ENCODE data around the gene ZBTB24.

The ZBTB24 gene

GRCh38 chr6:109451376-109451775 is 31.6 kb downstream of the ZBTB24 start:
- DNase-seq (ENCODE audit: low read depth in 2 of 2) = no peak

DNA sequence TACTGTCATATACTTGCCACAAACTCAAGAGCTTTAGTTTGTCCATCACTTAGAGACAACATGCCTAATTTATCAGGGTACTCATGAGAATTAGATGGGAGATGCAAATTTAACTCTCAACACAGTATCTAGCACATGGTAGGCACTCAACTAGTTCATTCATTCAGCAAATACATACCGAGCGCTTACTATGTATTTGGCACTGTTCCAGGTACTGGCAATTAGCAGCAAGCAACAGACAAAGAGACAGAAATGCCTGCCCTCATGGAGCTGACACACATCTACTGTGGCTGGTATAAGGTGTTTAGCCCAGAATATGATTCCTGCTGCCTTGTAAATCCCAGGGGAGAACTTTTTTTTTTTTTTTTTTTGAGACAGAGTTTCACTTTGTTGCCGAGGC is 32.2 kb downstream of the ZBTB24 start:
- DNase-seq (ENCODE audit: low read depth in 2 of 2) = no peak

- no peak for DNase-seq (ENCODE audit: low read depth in 2 of 2)
Observed at GRCh38 chr6:109449795-109450673, 33.0 kb downstream of the ZBTB24 start.

- DNase-seq (ENCODE audit: low read depth in 2 of 2) = no peak
Observed at GRCh38 chr6:109449064-109449794, 33.8 kb downstream of the ZBTB24 start.

DNA sequence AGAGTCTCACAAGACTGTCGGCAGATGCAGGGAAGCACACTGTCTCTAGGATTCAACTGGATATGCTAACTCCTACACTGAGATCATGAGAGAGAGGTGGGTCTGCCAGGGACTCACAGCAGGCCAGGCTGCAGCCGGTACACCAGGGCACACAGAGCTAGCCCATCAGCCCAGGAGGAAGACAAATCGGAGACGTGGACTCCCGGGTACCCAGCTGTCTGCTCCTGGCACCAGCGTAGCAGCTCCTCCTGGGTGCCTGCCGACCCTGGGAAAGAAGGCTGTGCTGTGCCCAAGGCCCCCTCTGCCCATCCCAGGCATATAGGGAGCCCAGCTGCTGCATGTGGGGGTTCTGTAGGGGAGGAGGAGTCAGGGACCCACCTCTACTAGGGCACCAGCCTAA is 34.4 kb downstream of the ZBTB24 start:
- no peak for DNase-seq (ENCODE audit: low read depth in 2 of 2)

GRCh38 chr6:109447878-109448555 is 35.0 kb downstream of the ZBTB24 start:
- DNase-seq (ENCODE audit: low read depth in 2 of 2) = no peak

DNA sequence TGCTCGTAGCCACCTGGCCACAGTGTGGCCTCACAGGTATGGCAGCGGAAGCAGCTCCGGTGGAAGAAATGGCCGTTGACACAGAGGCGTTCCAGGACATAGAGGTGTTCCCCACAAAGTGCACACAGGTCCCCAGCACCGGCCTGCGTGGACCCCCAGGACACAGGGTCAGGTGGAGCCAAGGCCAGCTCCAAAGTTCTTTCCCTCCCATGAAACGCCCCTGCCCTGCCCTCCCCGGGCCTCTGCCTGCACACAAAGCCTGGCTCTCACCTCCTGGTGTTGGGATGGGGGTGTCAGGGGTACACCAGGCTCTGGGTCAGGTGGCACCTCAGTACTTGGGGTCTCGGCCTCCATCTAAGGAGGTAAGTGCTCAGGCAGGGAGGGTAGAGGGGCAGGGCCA is 35.9 kb downstream of the ZBTB24 start:
- no peak for DNase-seq (ENCODE audit: low read depth in 2 of 2)

DNA sequence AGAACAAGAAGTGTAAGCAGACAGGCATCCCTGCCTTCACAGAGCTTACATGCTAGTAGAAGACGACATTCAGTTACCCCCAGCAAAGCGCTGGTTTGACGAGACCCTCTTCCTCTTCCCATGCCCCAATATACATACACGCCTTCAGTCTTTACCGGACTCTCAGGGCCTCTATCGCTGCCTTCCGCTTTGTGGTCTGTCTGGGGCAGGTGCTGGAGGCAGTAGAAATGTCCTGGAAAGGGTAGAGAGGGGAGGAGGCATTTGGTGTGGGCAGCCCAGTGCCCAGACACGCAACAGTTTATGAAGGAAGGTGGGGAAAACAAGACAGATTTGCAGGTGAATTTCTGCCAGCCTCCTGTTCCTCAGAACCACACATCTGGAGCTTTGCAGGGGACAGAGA is 36.5 kb downstream of the ZBTB24 start:
- no peak for DNase-seq (ENCODE audit: low read depth in 2 of 2)

DNA sequence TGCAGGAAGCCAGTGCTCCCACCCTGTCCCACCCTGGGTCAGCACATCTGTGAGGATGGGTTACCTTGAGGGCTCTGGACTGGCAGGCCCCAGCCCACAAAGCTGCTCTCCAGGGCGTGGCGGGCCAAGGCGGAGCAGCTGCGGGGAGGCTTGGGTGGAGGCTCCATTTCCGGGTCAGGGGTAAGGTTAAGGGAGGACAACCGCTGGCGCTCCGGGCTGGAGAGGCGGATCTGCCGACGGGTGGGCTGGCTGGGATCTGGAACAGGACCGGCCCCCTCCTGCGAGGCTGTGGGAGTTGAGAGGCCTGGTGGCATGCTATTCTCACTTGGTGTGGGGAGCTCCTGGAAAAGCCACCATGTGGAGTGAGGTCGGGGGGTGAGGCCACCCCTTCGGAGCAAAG is 36.9 kb downstream of the ZBTB24 start:
- DNase-seq (ENCODE audit: low read depth in 2 of 2) = no peak

DNA sequence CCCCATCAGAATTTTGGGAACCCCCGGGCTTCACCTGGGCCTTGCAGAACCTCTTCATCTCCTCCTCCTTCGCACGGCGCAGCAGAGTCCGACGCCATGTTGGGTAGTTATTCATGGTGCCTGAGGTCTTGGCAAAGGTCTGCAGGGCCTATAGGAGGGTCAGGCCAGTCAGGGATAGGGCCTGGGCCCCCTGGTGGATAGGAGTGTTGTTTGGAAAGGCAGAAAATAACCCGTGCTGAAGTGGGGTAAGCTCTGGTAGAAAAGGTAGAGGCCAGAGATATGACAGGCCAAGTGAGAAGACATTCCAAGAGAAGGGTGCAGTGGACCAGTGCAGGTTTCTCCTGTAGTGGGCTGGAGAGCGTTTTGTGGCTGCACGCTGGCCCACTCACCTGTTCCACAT is 37.6 kb downstream of the ZBTB24 start:
- no peak for DNase-seq (ENCODE audit: low read depth in 2 of 2)

DNA sequence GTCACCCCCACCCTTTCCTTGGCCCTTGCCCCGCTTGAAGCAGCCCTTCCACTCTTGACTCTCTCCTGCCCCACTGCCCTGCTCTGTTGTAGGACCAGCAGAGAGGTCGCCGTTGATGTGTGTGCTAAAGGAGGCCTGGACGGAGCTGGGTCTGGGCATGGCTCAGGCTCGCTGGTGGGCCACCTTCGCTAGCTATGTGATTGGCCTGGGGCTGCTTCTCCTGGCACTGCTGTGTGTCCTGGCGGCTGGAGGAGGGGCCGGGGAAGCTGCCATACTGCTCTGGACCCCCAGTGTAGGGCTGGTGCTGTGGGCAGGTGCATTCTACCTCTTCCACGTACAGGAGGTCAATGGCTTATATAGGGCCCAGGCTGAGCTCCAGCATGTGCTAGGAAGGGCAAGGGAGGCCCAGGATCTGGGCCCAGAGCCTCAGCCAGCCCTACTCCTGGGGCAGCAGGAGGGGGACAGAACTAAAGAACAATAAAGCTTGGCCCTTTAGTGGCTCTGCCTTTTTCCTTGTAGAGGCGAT is 39.5 kb downstream of the ZBTB24 start:
- no peak for DNase-seq (ENCODE audit: low read depth in 2 of 2)

DNA sequence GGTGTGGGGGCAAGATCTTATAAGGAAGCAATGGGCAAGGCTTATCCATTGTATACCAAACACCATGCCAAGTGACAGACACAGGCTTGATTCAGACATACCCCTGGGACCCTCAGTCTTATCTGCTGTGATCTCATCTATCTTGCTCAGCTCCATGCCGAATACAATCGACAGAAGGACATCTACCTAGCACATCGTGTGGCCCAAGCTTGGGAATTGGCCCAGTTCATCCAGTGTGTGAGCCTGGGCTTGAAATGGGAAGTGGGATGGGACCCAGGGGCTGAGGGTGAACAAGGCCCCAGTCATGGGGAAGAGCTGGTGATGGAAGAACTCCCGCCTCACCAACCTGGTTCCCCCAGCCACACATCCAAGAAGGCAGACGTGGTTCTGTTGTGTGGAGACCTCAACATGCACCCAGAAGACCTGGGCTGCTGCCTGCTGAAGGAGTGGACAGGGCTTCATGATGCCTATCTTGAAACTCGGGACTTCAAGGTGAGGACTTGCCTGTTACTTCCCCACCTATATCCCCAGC is 40.6 kb downstream of the ZBTB24 start:
- no peak for DNase-seq (ENCODE audit: low read depth in 2 of 2)

- DNase-seq (ENCODE audit: low read depth in 2 of 2) = no peak
Observed at GRCh38 chr6:109441069-109441816, 41.8 kb downstream of the ZBTB24 start.

DNA sequence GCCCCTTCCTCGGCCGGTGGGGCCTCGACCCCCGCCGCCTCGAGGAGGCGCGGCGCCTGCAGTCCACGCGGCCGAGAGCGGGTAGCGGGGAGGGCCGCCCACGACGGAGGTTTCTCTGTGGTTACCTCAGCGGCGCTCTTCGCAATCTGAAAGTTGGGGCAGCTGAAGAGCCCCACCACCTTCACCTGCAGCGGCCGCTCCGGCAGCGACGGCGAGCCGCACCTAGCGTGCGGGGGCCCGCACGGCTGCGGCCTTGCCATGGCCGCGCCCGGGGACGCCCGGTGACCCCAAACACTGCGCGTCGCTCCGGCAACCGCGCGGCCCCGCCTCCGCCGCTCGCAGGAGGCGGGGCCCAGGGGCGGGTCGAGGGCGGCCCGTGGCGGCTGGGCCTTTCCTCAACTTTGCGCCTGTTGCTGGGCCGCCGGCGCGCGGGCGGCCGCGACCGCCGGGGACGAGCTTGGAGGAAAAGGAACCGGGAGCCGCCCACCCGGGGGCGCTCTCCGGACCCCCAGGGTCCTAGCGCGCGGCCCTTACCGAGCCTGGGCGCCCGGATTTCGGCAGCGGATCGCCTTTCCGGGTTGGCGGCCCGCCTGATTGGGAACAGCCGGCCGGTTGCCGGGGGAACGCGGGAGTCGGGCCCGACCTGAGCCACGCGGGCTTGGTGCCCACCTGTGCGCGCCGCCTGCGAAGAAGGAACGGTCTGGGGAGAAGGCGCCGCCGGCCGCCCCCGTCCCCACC is 42.5 kb downstream of the ZBTB24 start, which contains the start of the genes PPIL6 and SMPD2:
Gene PPIL6, minus strand, starts transcription at position 298 of the 738 bp plus-strand sequence. Its CDS starts 38 bp downstream, at position 260.
Gene SMPD2, plus strand, starts transcription at position 394 of the 738 bp plus-strand sequence. CDS start 398 bp downstream, outside the sequence.
- peak; percentile 45 to 60 for DNase-seq (ENCODE audit: low read depth in 2 of 2)

DNA sequence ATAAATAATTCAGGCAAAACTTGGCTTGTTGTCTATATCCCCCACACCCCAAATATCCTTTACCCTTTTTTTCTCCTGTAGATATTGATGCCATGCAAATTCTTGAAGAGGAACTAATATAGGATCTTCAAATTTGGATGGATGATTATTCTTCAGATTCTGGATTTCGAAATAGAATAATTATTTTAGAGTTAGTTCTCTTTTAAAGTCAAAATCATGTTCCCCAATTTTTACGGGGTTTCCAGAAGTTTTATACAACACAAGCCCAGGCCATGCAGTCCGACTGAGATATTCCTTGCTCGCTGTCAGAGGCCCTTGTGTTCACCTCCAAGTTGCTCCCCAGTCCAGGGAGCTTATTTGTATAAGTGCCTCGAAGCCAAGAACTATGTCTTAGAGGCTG is 47.0 kb downstream of the ZBTB24 start:
- DNase-seq (ENCODE audit: low read depth in 2 of 2) = no peak

GRCh38 chr6:109434456-109434855 is 48.6 kb downstream of the ZBTB24 start:
- no peak for DNase-seq (ENCODE audit: low read depth in 2 of 2)

- DNase-seq (ENCODE audit: low read depth in 2 of 2) = no peak
Observed at GRCh38 chr6:109429496-109429895, 53.5 kb downstream of the ZBTB24 start.

- DNase-seq (ENCODE audit: low read depth in 2 of 2) = no peak
Observed at GRCh38 chr6:109428889-109429477, 54.0 kb downstream of the ZBTB24 start.

- no peak for DNase-seq (ENCODE audit: low read depth in 2 of 2)
Observed at GRCh38 chr6:109424946-109425345, 58.1 kb downstream of the ZBTB24 start.

DNA sequence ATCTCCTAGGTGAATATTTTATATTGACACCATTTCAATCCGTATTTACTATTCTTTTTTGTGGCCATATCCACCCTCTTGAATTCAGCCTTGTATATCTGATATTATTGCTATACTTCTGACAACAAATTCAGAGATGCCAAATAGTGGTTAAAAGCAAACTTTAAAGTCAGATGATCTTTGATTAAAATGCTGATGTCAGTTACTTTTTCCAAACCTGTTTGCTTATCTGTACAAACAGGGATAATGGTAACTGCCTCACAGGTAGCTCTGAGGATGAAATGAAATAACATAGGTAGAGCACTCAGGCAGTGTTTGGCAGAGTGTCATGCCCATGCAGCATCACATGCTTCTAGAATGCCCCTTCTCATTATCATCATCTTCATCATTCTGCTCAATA is 61.8 kb downstream of the ZBTB24 start:
- no peak for DNase-seq (ENCODE audit: low read depth in 2 of 2)
